Loucy (cell line): ENCODE results near the gene FADS3.

Experiments used
- H2AFZ ChIP-seq: fragments of 200-600 bp; sonication (generic); 2 replicates; pipeline ENCODE4 v1.6.0; 2016; ENCODE audit warnings: antibody characterized with exemption, mild to moderate bottlenecking, low read length, moderate library complexity
- H3F3A ChIP-seq: fragments of 200-600 bp; 2 replicates; pipeline ENCODE4 v1.6.0; 2016; ENCODE audit warnings: antibody characterized with exemption, low read depth, mild to moderate bottlenecking
- H3K27me3 ChIP-seq: fragments of 200-600 bp; sonication (generic); 2 replicates; pipeline ENCODE4 v1.6.1; 2014; ENCODE audit warnings: low read length, mild to moderate bottlenecking; ENCODE audit not compliant: insufficient read depth, poor library complexity, severe bottlenecking
- H3K36me3 ChIP-seq: fragments of 200-600 bp; sonication (generic); 2 replicates; pipeline ENCODE4 v1.6.1; 2016; ENCODE audit warnings: low read length; ENCODE audit not compliant: insufficient read depth
- H3K4me1 ChIP-seq: fragments of 200-600 bp; sonication (generic); 2 replicates; pipeline ENCODE4 v1.5.1; 2014; ENCODE audit warnings: low read length, mild to moderate bottlenecking; ENCODE audit not compliant: insufficient read depth, poor library complexity, severe bottlenecking
- H3K4me2 ChIP-seq: fragments of 200-600 bp; sonication (generic); 2 replicates; pipeline ENCODE4 v1.6.0; 2014; ENCODE audit warnings: antibody characterized with exemption, low read length, low read depth, mild to moderate bottlenecking; ENCODE audit not compliant: poor library complexity, severe bottlenecking
- H3K4me3 ChIP-seq: fragments of 200-600 bp; sonication (generic); 2 replicates; pipeline ENCODE4 v1.5.1; 2014; ENCODE audit warnings: low read length, mild to moderate bottlenecking, mixed read lengths; ENCODE audit not compliant: poor library complexity, severe bottlenecking
- H3K79me2 ChIP-seq: fragments of 200-600 bp; sonication (generic); 2 replicates; pipeline ENCODE4 v1.6.1; 2014; ENCODE audit warnings: low read length; ENCODE audit not compliant: insufficient read depth
- H3K9ac ChIP-seq: fragments of 200-600 bp; sonication (generic); 2 replicates; pipeline ENCODE4 v1.6.0; 2014; ENCODE audit warnings: mild to moderate bottlenecking, low read depth, low read length, moderate library complexity; ENCODE audit not compliant: poor library complexity, severe bottlenecking
- H3K9me2 ChIP-seq: fragments of 200-600 bp; sonication (generic); replicated peaks from 2 replicates; pipeline ENCODE4 v1.6.1; 2016; ENCODE audit warnings: low read depth, low read length, mixed read lengths
- H3K9me3 ChIP-seq: fragments of 200-600 bp; sonication (generic); 2 replicates; pipeline ENCODE4 v1.6.1; 2014; ENCODE audit warnings: mild to moderate bottlenecking, antibody characterized with exemption, low read length, low read depth; ENCODE audit not compliant: insufficient read depth
- H4K20me1 ChIP-seq: fragments of 200-600 bp; sonication (generic); 2 replicates; pipeline ENCODE4 v1.6.0; 2014; ENCODE audit warnings: antibody characterized with exemption, low read length, mild to moderate bottlenecking; ENCODE audit not compliant: insufficient read depth, poor library complexity, severe bottlenecking
- EZH2phosphoT487 ChIP-seq: fragments of 200-600 bp; IDR thresholded peaks from 2 replicates; pipeline ENCODE4 v1.6.1; 2018; ENCODE audit warnings: antibody characterized with exemption, mild to moderate bottlenecking, moderate library complexity, borderline replicate concordance
- TF ChIP-seq, protein P1 (sequence below): fragments of 200-600 bp; sonication (generic); conservative IDR thresholded peaks from 2 replicates; pipeline ENCODE4 v1.5.1; 2014; ENCODE audit warnings: mild to moderate bottlenecking, antibody characterized with exemption, low read length

The FADS3 gene

GRCh38 chr11:61930933-61931332, 39.6 kb upstream of the FADS3 start:
- H3K9ac ChIP-seq = no peak overlapping the region
- TF ChIP-seq EZH2phosphoT487 = no peak
- TF ChIP-seq, protein P1, sequence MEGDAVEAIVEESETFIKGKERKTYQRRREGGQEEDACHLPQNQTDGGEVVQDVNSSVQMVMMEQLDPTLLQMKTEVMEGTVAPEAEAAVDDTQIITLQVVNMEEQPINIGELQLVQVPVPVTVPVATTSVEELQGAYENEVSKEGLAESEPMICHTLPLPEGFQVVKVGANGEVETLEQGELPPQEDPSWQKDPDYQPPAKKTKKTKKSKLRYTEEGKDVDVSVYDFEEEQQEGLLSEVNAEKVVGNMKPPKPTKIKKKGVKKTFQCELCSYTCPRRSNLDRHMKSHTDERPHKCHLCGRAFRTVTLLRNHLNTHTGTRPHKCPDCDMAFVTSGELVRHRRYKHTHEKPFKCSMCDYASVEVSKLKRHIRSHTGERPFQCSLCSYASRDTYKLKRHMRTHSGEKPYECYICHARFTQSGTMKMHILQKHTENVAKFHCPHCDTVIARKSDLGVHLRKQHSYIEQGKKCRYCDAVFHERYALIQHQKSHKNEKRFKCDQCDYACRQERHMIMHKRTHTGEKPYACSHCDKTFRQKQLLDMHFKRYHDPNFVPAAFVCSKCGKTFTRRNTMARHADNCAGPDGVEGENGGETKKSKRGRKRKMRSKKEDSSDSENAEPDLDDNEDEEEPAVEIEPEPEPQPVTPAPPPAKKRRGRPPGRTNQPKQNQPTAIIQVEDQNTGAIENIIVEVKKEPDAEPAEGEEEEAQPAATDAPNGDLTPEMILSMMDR = no peak
- no peaks in the 10 kb centered on the region for H3K27me3 ChIP-seq
- H3K4me2 ChIP-seq = no peak overlapping the region
- H3K4me1 ChIP-seq = no peaks in the 10 kb centered on the region
- H3K4me3 ChIP-seq = no peak overlapping the region
- no peak overlapping the region for H2AFZ ChIP-seq
- H3K9me3 ChIP-seq = no peaks in the 10 kb centered on the region; the same call in 1 of the 2 replicates
- no peaks in the 10 kb centered on the region for H3K36me3 ChIP-seq
- no peaks in the 10 kb centered on the region for H3F3A ChIP-seq
- H3K9me2 ChIP-seq = no peaks in the 10 kb centered on the region
- no peaks in the 10 kb centered on the region for H3K79me2 ChIP-seq
- H4K20me1 ChIP-seq = no peaks in the 10 kb centered on the region

GRCh38 chr11:61928606-61929005, 37.3 kb upstream of the FADS3 start:
- H4K20me1 ChIP-seq = no peaks in the 10 kb centered on the region
- H3K4me3 ChIP-seq = no peak overlapping the region
- no peak overlapping the region for H3K9ac ChIP-seq
- H3K36me3 ChIP-seq = no peaks in the 10 kb centered on the region
- no peaks in the 10 kb centered on the region for H3K27me3 ChIP-seq
- no peak overlapping the region for H3K4me2 ChIP-seq
- TF ChIP-seq, protein P1 = no peak
- H3K9me2 ChIP-seq = no peaks in the 10 kb centered on the region
- H3F3A ChIP-seq = no peaks in the 10 kb centered on the region
- H3K9me3 ChIP-seq = no peaks in the 10 kb centered on the region; the same call in 1 of the 2 replicates
- H3K79me2 ChIP-seq = no peaks in the 10 kb centered on the region
- no peaks in the 10 kb centered on the region for H3K4me1 ChIP-seq
- H2AFZ ChIP-seq = no peak overlapping the region

DNA sequence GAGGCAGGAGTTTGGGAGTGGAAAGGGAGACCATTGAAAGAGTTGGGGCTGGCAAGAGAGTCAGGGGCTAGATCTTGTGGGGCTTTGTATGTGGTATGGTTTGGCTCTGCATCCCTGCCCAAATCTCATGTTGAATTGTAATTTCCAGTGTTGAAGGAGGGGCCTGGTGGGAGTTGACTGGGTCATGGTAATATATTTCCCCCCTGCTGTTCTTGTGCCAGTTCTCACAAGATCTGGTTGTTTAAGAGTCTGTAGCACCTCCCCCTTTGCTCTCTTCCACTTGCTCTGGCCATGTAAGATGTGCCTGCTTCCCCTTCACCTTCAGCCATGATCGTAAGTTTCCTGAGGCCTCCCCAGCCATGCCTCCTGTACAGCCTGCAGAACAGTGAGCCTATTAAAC, 36.2 kb upstream of the FADS3 start:
- no peaks in the 10 kb centered on the region for H3K27me3 ChIP-seq
- no peak overlapping the region for H2AFZ ChIP-seq
- H3K36me3 ChIP-seq = no peaks in the 10 kb centered on the region
- H3K9me2 ChIP-seq = no peaks in the 10 kb centered on the region
- TF ChIP-seq, protein P1 = no peak
- no peak for TF ChIP-seq EZH2phosphoT487
- H3K4me2 ChIP-seq = no peak overlapping the region
- H3K79me2 ChIP-seq = no peaks in the 10 kb centered on the region
- no peaks in the 10 kb centered on the region for H3K4me1 ChIP-seq
- no peaks in the 10 kb centered on the region for H3F3A ChIP-seq
- no peaks in the 10 kb centered on the region for H4K20me1 ChIP-seq
- no peaks in the 10 kb centered on the region for H3K9me3 ChIP-seq
- H3K9ac ChIP-seq = no peak overlapping the region
- H3K4me3 ChIP-seq = no peak overlapping the region
